ENCODE data around the gene ATM. TPM values are rescaled to one million over a fixed set of nuclear protein-coding genes. Genes with fewer than 3 reads are reported as not detected.
A peak's percentile ranks its signal among the peaks of the same experiment; 100 is the strongest.
"Not testable (repeated sequence)": the region's sequence is repeated elsewhere in the genome, so short reads cannot be mapped to it uniquely, and the experiment has no call there.

The ATM gene
- total and polyA plus RNA-seq, 2 experiments from 2014 or later, result 17.8 to 62.7 TPM

DNA sequence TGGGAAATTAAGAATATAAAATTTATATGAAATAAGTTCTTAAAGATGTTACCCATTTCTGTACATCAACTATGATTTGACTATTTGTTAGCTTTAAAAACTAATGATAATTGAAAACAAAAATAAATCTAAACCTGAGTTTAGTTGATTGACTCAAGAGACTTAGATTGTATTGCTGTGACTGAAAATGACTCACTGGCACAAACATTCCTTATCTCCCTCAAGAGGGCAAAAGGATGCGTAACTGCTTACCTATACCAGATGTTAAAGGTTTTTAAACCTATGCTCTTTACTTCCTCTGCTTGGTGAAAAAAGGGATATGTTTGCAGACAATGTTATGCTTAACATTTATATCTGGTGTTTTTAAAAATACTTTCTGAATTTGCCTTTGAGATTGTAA, 30.3 kb downstream of the ATM start:
- Histone ChIP-seq H3K9me3 (ENCODE audit: low read depth) (no peaks in the 10 kb centered on the region), H3K36me3 (peaks cover 75% of the 10 kb centered on the region), H3K27me3 (no peaks in the 10 kb centered on the region), H3K27ac (no peak overlapping the region), H3K4me1 (ENCODE audit: low read depth) (no peaks in the 10 kb centered on the region), H3K4me3 (no peak overlapping the region)
- DNase-seq (ENCODE audit: low read depth in 1 of 2, low spot score in 1 of 2), result no peak
- TF ChIP-seq, protein P1, sequence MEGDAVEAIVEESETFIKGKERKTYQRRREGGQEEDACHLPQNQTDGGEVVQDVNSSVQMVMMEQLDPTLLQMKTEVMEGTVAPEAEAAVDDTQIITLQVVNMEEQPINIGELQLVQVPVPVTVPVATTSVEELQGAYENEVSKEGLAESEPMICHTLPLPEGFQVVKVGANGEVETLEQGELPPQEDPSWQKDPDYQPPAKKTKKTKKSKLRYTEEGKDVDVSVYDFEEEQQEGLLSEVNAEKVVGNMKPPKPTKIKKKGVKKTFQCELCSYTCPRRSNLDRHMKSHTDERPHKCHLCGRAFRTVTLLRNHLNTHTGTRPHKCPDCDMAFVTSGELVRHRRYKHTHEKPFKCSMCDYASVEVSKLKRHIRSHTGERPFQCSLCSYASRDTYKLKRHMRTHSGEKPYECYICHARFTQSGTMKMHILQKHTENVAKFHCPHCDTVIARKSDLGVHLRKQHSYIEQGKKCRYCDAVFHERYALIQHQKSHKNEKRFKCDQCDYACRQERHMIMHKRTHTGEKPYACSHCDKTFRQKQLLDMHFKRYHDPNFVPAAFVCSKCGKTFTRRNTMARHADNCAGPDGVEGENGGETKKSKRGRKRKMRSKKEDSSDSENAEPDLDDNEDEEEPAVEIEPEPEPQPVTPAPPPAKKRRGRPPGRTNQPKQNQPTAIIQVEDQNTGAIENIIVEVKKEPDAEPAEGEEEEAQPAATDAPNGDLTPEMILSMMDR (IDR thresholded peaks at IDR 0.05; ENCODE audit: low read depth, low read length), result no peak

DNA sequence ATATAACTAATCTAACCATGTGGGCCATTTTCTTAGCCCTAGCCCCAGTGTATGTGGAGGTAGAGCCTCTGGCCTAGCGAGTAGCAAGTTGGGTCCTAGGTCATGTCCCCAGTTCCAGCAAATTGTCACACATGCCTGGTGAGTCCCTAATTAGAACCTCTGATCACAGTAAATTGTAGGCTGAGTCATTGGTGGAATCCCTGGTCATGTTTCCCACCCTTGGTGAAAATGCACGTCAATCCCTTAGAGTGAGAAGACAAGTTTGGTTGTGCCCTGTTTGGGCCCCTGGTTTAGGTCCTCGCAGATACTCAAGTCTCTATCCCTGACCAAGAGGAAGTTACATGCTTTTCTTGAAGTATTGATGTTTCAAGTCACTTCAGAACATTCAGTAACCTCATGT, 46.7 kb downstream of the ATM start:
- Histone ChIP-seq H3K36me3 (peaks cover 34% of the 10 kb centered on the region), H3K4me3 (no peak overlapping the region), H3K27ac (no peak overlapping the region), H3K27me3 (no peaks in the 10 kb centered on the region), H3K4me1 (ENCODE audit: low read depth) (no peaks in the 10 kb centered on the region), H3K9me3 (ENCODE audit: low read depth) (no peaks in the 10 kb centered on the region)
- TF ChIP-seq, protein P1 (IDR thresholded peaks at IDR 0.05; ENCODE audit: low read depth, low read length), result no peak
- DNase-seq (ENCODE audit: low read depth in 1 of 2, low spot score in 1 of 2), result no peak

DNA sequence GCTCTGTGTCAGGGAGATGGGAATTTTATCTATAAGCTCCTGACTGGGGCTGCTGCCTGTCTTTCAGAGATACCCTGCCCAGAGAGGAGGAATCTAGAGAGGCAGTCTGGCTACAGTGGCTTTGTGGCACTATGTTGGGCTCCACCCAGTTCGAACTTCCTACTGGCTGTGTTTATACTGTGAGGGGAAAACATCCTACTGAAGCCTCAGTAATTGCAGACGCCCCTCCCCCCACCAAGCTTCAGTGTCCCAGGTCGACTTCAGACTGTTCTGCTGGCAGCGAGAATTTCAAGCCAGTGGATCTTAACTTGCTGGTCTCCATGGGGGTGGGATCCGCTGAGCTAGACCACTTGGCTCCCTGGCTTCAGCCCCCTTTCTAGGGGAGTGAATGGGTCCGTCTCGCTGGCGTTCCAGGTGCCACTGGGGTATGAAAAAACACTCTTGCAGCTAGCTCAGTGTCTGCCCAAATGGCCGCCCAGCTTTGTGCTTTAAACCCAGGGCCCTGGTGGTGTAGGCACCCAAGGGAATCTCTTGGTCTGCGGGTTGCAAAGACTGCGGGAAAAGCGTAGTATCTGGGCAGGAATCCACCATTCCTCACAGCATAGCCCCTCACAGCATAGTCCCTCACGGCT, 54.2 kb downstream of the ATM start:
- peaks cover 14% of the 10 kb centered on the region for H3K36me3 ChIP-seq
- not testable (repeated sequence) for H3K4me3 ChIP-seq; DNase-seq (ENCODE audit: low read depth in 1 of 2, low spot score in 1 of 2); H3K9me3 ChIP-seq (ENCODE audit: low read depth); H3K27me3 ChIP-seq
- peaks cover 23% of the 10 kb centered on the region for H3K4me1 ChIP-seq (ENCODE audit: low read depth)
- peak overlapping the region; percentile 96 for H3K27ac ChIP-seq

DNA sequence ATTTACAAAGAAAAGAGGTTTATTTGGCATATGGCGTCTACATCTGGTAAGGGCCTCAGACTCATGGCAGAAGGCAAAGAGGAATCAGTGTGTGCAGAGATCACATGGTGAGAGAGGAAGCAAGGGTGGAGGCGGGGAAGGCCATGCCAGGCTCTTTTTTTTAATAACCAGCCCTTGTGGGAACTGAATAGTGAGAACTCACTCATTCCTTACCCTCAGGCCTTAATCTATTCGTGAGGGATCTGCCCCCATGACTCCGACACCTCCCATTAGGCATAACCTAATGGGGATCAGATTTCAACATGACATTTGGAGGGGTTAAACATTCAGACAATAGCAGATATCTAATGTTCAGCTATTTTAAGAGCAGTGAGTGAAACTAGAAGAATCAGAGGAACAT, 55.7 kb downstream of the ATM start:
- peaks cover 23% of the 10 kb centered on the region for H3K4me1 ChIP-seq (ENCODE audit: low read depth)
- H3K9me3 ChIP-seq (ENCODE audit: low read depth), result no peaks in the 10 kb centered on the region
- H3K4me3 ChIP-seq, result no peak overlapping the region
- peak overlapping the region; percentile 96 for H3K27ac ChIP-seq
- TF ChIP-seq, protein P1 (IDR thresholded peaks at IDR 0.05; ENCODE audit: low read depth, low read length), result no peak
- H3K36me3 ChIP-seq, result peaks cover 9% of the 10 kb centered on the region
- DNase-seq (ENCODE audit: low read depth in 1 of 2, low spot score in 1 of 2), result peak; percentile 6 to 84
- H3K27me3 ChIP-seq, result no peaks in the 10 kb centered on the region

DNA sequence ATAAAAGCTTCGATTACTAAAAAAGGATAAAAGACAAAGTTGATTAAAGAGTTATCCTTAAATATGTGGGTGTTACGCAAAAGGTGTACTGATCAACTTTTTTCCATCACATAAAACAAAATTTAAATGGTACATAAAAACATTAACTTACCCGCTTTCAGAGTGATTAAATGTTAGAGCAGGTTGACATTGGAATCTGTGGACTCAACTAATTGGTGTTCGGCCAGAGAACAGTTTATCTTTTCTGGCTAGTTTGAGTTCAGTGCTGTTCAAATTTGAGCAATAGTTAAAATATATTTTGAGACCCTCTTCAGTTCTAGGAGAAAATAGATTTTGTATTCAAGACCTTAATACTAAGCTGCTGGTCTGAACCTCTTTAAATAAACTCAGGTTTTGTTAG, 56.1 kb downstream of the ATM start:
- peak overlapping the region; percentile 96 for H3K27ac ChIP-seq
- no peaks in the 10 kb centered on the region for H3K9me3 ChIP-seq (ENCODE audit: low read depth)
- TF ChIP-seq, protein P1 (IDR thresholded peaks at IDR 0.05; ENCODE audit: low read depth, low read length), result no peak
- no peak overlapping the region for H3K4me3 ChIP-seq
- peak in 1 of 2 donors; percentile 8 for DNase-seq (ENCODE audit: low read depth in 1 of 2, low spot score in 1 of 2)
- peaks cover 10% of the 10 kb centered on the region for H3K36me3 ChIP-seq
- no peaks in the 10 kb centered on the region for H3K27me3 ChIP-seq
- H3K4me1 ChIP-seq (ENCODE audit: low read depth), result peaks cover 23% of the 10 kb centered on the region

DNA sequence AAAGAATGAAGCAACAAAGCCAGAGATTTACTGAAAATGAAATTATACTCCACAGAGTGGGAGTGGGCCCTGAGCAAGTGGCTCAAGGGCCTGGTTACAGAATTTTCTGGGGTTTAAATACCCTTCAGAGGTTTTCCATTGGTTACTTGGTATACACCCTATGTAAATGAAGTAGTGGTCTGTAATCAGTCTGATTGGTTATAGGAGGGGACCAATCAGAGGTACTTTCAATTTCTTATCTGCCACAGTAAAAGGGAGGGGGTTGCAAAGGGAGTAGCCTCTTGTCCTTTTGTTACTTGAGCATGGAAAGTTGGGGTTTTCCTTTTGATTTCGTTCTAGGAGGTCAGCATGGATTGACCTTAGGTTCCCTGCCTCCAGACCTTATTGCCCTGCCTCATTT, 63.5 kb downstream of the ATM start:
- Histone ChIP-seq H3K9me3 (ENCODE audit: low read depth) (no peaks in the 10 kb centered on the region), H3K36me3 (peaks cover 32% of the 10 kb centered on the region), H3K4me1 (ENCODE audit: low read depth) (no peaks in the 10 kb centered on the region), H3K27me3 (no peaks in the 10 kb centered on the region), H3K4me3 (no peak overlapping the region), H3K27ac (no peak overlapping the region)
- no peak for DNase-seq (ENCODE audit: low read depth in 1 of 2, low spot score in 1 of 2)
- TF ChIP-seq, protein P1 (IDR thresholded peaks at IDR 0.05; ENCODE audit: low read depth, low read length), result no peak
